Small intestine (tissue), 7 donors: ENCODE results near the gene LIX1. TPM values are rescaled to one million over a fixed set of nuclear protein-coding genes. Genes with fewer than 3 reads are reported as not detected.
"Not testable (repeated sequence)": the region's sequence is repeated elsewhere in the genome, so short reads cannot be mapped to it uniquely, and the experiment has no call there.

ENCODE experiments used
- DNase-seq, 2 donors: peaks; one replicate each; pipeline versions ENCODE4 v3.0.0 to v3.0.0-alpha.2; 2013
- FAIRE-seq: peaks from 2 replicates; lab custom pipeline; 2012; peaks lifted over from hg19 to GRCh38; lab: Jason Lieb, UNC
- H3K27ac ChIP-seq, 3 donors: one replicate each; pipeline ENCODE4 v1.5.1; 2013; ENCODE audit warnings: low read length in 2 of 3, mild to moderate bottlenecking in 2 of 3, control low read depth in 1 of 3, inconsistent platforms in 1 of 3, low read depth in 1 of 3, moderate library complexity in 1 of 3
- H3K27me3 ChIP-seq, 3 donors: one replicate each; pipeline ENCODE4 v1.6.1; 2013; ENCODE audit warnings: low read length in 3 of 3, inconsistent platforms in 1 of 3; ENCODE audit not compliant: control insufficient read depth in 3 of 3, insufficient read depth in 3 of 3
- H3K36me3 ChIP-seq, 3 donors: one replicate each; pipeline ENCODE4 v1.6.1; 2013; ENCODE audit warnings: low read length in 3 of 3, inconsistent platforms in 1 of 3, low read depth in 1 of 3, mild to moderate bottlenecking in 1 of 3, moderate library complexity in 1 of 3; ENCODE audit not compliant: control insufficient read depth in 3 of 3, insufficient read depth in 2 of 3
- H3K4me1 ChIP-seq, 3 donors: one replicate each; pipeline ENCODE4 v1.6.1; 2013; ENCODE audit warnings: low read length in 2 of 3, inconsistent platforms in 1 of 3, low read depth in 1 of 3, mild to moderate bottlenecking in 1 of 3, moderate library complexity in 1 of 3; ENCODE audit not compliant: control insufficient read depth in 3 of 3, insufficient read depth in 2 of 3
- H3K4me3 ChIP-seq, 3 donors: one replicate each; pipeline ENCODE4 v1.5.1; 2013; ENCODE audit warnings: low read length in 3 of 3, control low read depth in 1 of 3, inconsistent platforms in 1 of 3, low read depth in 1 of 3, mild to moderate bottlenecking in 1 of 3, moderate library complexity in 1 of 3
- H3K9me3 ChIP-seq, 2 donors: one replicate each; pipeline ENCODE4 v1.6.1; 2013; ENCODE audit warnings: low read depth in 1 of 2, low read length in 1 of 2; ENCODE audit not compliant: control insufficient read depth in 2 of 2, insufficient read depth in 1 of 2
- WGBS, 3 donors: extraction: QIAGEN DNeasy Blood & Tissue Kit; methylation state at CpG; one replicate each; pipeline ENCODE4 v1.1.7; 2013; 5-methylcytosine and 5-hydroxymethylcytosine counted together
- polyA plus RNA-seq, 4 donors: library from polyadenylated mRNA; stranded (reverse) in 3 of 4; unstranded in 1 of 4; fragments of 200-250 nt in 3 of 4; fragments of 120-200 nt in 1 of 4; gene quantifications; one replicate each; pipeline versions ENCODE4 v1.2.1 to v1.2.3, GENCODE V29; 2013
- donor health status: healthy with polysubstance abuse.
- donor health status: control.
- donor health status: control.
- donor health status: Bipolar disorder and iron deficiency.
- donor health status: healthy.

LIX1 gene
- polyA plus RNA-seq, 4 donors: 0.85 to 3.0 TPM; not detected in 2

DNA sequence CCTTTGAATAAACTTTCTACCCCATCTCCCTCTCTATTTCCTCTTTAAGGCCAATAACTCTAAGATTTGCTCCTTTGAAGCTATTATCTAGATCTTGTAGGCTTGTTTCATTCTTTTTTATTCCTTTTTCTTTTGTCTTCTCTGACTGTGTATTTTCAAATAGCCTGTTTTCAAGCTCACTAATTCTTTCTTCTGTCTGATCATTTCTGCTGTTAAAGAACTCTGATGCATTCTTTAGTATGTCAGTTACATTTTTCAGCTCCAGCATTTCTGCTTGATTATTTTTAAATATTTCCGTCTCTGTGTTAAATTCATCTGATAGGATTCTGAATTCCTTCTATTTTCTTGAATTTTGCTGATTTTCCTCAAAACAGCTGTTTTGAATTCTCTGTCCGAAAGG lies 15.3 kb upstream of the LIX1 start:
- Histone ChIP-seq H3K4me1 (no peaks in the 10 kb centered on the region), H3K36me3 (peaks cover 3 to 16% (median 6%) of the 10 kb centered on the region in 3 donors), H3K27me3 (no peaks in the 10 kb centered on the region), H3K9me3 (peaks cover 0 to 20% of the 10 kb centered on the region in 2 donors), H3K27ac (no peak overlapping the region), H3K4me3 (no peak overlapping the region)
- FAIRE-seq (no peak), DNase-seq (no peak)
- WGBS, 3 donors: 96 to 99% (median 99%) methylated on average over 2 of the region's 2 CpGs

- no peak overlapping the region for H3K27ac ChIP-seq
- H3K9me3 ChIP-seq: no peaks in the 10 kb centered on the region
- WGBS, 3 donors: 85 to 87% (median 86%) methylated on average over 3 of the region's 3 CpGs
Measured at GRCh38 chr5:97151370-97151769, 9.0 kb upstream of the LIX1 start.

DNA sequence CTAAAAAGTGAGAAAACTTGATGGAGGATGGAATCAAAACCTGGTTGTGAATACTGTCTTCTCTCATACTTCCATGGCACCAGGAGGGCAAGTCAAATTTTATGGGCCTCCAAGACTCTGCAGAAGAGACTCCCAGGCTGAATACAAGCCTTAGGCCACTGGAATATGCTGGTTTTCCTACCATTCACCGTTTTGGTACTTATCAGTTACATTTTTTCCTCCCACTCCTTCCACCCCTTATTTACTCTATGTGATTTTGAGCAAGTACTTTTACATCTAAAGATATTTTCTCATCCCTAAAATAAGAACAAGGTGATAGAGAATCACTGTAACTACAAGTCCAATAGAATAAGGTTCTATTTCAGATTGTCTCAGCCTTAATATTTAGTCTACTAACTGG lies 8.0 kb upstream of the LIX1 start:
- FAIRE-seq (no peak), DNase-seq (no peak)
- H3K9me3 ChIP-seq: no peaks in the 10 kb centered on the region
- no peaks in the 10 kb centered on the region for H3K27me3 ChIP-seq
- H3K4me1 ChIP-seq: no peaks in the 10 kb centered on the region
- no peak overlapping the region for H3K27ac ChIP-seq
- H3K36me3 ChIP-seq: no peaks in the 10 kb centered on the region
- 50 to 68% (median 64%) methylated on average over 1 of the region's 1 CpG for WGBS, 3 donors
- no peak overlapping the region for H3K4me3 ChIP-seq

More at GRCh38 chr5:97151370-97151769, 9.0 kb upstream of the LIX1 start:
- DNase-seq: no peak
- FAIRE-seq: no peak
- no peaks in the 10 kb centered on the region for H3K27me3 ChIP-seq
- H3K4me3 ChIP-seq: no peak overlapping the region
- H3K36me3 ChIP-seq: no peaks in the 10 kb centered on the region
- H3K4me1 ChIP-seq: no peaks in the 10 kb centered on the region

DNA sequence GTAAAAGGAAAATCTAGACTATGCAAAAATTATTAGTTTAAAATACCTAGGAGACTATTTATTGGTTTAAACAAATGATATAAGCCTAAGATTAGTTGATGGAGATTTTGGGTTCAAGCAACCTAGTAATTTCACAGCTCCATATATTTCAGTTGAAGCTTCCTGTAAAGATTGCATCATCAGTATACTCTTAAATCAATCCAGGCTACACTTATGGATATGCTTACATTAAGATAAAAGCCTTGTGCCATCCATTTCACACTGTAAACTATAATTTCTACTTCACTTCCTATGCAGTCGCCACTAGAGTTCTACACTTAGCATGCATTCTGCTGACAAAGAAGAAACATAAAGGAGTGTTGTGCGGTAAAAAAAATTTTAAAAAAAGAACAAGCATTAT lies 7.3 kb upstream of the LIX1 start:
- DNase-seq (no peak), FAIRE-seq (no peak)
- Histone ChIP-seq H3K27me3 (no peaks in the 10 kb centered on the region), H3K4me1 (no peaks in the 10 kb centered on the region), H3K36me3 (no peaks in the 10 kb centered on the region), H3K27ac (no peak overlapping the region), H3K4me3 (no peak overlapping the region), H3K9me3 (no peaks in the 10 kb centered on the region)
- 67 to 94% (median 94%) methylated on average over 2 of the region's 2 CpGs for WGBS, 3 donors

GRCh38 chr5:97148288-97148687 lies 5.9 kb upstream of the LIX1 start:
- H3K4me3 ChIP-seq: no peak overlapping the region
- H3K4me1 ChIP-seq: no peaks in the 10 kb centered on the region
- DNase-seq: no peak
- H3K9me3 ChIP-seq: no peaks in the 10 kb centered on the region
- no peaks in the 10 kb centered on the region for H3K36me3 ChIP-seq
- WGBS, 3 donors: 61 to 77% (median 74%) methylated on average over 3 of the region's 3 CpGs
- no peak overlapping the region for H3K27ac ChIP-seq
- FAIRE-seq: no peak
- no peaks in the 10 kb centered on the region for H3K27me3 ChIP-seq

GRCh38 chr5:97143704-97144103 lies 1.3 kb upstream of the LIX1 start:
- Histone ChIP-seq H3K4me3 (no peak overlapping the region), H3K36me3 (no peaks in the 10 kb centered on the region), H3K9me3 (no peaks in the 10 kb centered on the region), H3K27me3 (no peaks in the 10 kb centered on the region), H3K4me1 (no peaks in the 10 kb centered on the region), H3K27ac (no peak overlapping the region)
- DNase-seq: no peak
- FAIRE-seq: no peak
- 96 to 98% (median 97%) methylated on average over 2 of the region's 2 CpGs for WGBS, 3 donors

DNA sequence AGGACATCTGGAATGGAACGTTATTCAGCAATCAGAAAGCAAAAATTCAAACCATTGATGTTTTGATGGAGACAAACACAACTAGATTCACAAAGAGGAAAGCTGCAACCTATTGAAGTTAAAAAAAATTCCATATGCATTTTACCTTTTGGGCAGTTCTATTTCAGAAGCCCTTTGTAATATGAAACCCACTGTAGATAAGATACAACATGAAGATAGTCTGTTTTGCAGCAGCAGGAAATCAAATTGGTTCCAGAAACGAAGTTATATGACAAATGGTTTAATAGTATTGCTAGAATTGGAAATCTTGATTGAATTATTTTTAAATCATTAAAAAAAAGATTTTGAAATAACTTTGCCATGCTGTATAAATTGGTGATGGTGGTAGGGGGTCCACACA lies 872 bp downstream of the LIX1 start:
- no peak for FAIRE-seq
- WGBS, 3 donors: 33 to 61% (median 54%) methylated on average over 2 of the region's 2 CpGs

GRCh38 chr5:97141031-97141430 lies 1.4 kb downstream of the LIX1 start:
- no peak for FAIRE-seq
- H3K4me1 ChIP-seq: no peaks in the 10 kb centered on the region
- no peaks in the 10 kb centered on the region for H3K36me3 ChIP-seq
- no peaks in the 10 kb centered on the region for H3K27me3 ChIP-seq
- 50 to 71% (median 69%) methylated on average over 4 of the region's 4 CpGs for WGBS, 3 donors
- no peaks in the 10 kb centered on the region for H3K9me3 ChIP-seq
- DNase-seq: no peak
- no peak overlapping the region for H3K4me3 ChIP-seq
- no peak overlapping the region for H3K27ac ChIP-seq

More for the DNA sequence above, 872 bp downstream of the LIX1 start:
- Histone ChIP-seq H3K4me1 (no peaks in the 10 kb centered on the region), H3K9me3 (no peaks in the 10 kb centered on the region), H3K27me3 (no peaks in the 10 kb centered on the region), H3K27ac (no peak overlapping the region), H3K36me3 (no peaks in the 10 kb centered on the region), H3K4me3 (no peak overlapping the region)
- DNase-seq: no peak

DNA sequence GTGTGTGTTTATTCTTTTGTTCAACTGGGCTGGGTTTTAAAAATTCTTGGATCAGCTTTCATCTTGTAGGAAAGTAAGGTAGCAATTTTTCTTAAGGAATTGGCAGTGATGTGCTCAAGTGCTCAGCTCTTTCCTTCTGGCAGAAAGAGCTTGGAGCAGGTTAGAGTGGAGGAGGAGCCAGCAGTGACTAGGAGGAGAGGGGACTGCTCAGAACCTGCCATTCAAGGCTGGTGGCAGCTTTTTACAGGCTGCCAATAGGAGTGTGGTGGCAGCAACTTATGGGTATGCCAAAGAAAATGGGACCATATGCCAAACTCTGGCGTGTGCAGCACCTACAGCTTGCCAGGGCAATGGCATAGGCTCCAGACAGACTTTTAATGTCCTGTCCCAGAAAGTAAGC lies 2.2 kb downstream of the LIX1 start:
- 27 to 65% (median 29%) methylated on average over 1 of the region's 1 CpG for WGBS, 3 donors
- not testable (repeated sequence) for H3K4me1 ChIP-seq, H3K9me3 ChIP-seq, H3K36me3 ChIP-seq, H3K4me3 ChIP-seq, H3K27ac ChIP-seq, H3K27me3 ChIP-seq, FAIRE-seq, DNase-seq
